ENCODE results near the gene FAM151A.

DNA sequence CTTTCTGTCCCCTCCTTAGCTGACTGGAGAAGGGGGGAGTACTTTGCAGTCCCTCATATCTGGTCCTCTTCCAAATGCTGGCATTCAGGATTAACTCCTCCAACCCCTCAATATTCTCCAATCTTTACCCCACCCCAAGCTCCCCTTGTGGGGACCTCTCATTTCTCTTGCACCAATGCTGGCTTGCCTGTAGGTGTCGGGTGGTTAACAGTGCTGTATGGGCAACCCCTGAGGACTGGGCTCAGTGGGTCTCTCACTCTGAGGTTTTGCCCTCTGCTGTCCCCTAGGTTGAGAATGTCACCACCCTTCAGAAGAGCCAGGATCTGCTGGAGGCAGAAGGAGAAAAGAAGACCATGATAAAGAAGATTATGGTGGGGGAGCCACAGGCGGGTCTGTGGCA, 45.2 kb upstream of the FAM151A start:
- TF ChIP-seq, protein P1, sequence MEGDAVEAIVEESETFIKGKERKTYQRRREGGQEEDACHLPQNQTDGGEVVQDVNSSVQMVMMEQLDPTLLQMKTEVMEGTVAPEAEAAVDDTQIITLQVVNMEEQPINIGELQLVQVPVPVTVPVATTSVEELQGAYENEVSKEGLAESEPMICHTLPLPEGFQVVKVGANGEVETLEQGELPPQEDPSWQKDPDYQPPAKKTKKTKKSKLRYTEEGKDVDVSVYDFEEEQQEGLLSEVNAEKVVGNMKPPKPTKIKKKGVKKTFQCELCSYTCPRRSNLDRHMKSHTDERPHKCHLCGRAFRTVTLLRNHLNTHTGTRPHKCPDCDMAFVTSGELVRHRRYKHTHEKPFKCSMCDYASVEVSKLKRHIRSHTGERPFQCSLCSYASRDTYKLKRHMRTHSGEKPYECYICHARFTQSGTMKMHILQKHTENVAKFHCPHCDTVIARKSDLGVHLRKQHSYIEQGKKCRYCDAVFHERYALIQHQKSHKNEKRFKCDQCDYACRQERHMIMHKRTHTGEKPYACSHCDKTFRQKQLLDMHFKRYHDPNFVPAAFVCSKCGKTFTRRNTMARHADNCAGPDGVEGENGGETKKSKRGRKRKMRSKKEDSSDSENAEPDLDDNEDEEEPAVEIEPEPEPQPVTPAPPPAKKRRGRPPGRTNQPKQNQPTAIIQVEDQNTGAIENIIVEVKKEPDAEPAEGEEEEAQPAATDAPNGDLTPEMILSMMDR (IDR thresholded peaks at IDR 0.05) = no peak
- TF ChIP-seq POLR2A (IDR thresholded peaks at IDR 0.05) = no peak
- TF ChIP-seq POLR2AphosphoS5 (IDR thresholded peaks at IDR 0.05) = no peak
- no peak for TF ChIP-seq EP300 (IDR thresholded peaks at IDR 0.05; ENCODE audit: low read depth)

All from transverse colon (tissue), 4 donors.